B cell (primary cell): ENCODE data around the gene GOLGA8A. TPM values are rescaled to one million over a fixed set of nuclear protein-coding genes. Genes with fewer than 3 reads are reported as not detected.
"Not testable (repeated sequence)": the region's sequence is repeated elsewhere in the genome, so short reads cannot be mapped to it uniquely, and the experiment has no call there.

ENCODE experiments used
- ATAC-seq: fragments of 200-7000 bp; cut with Tn5 transposase; one replicate; pipeline ENCODE4 v1.10.0; 2021; ENCODE audit warnings: low read depth, mild to moderate bottlenecking, moderate number of reproducible peaks, moderate library complexity
- CTCF ChIA-PET: fragments of 350-600 bp; sonication (Branson Sonifier 250); formaldehyde crosslinking; loops from one replicate; lab custom pipeline; 2021; ENCODE audit warnings: antibody characterized with exemption, inconsistent platforms; lab: Charles Lee
- POLR2A ChIA-PET: fragments of 350-600 bp; sonication (Branson Sonifier 250); formaldehyde crosslinking; loops from one replicate; lab custom pipeline; 2021; ENCODE audit warnings: antibody characterized with exemption; lab: Charles Lee
- DNase-seq: peaks from one replicate; pipeline ENCODE4 v3.0.0; 2013
- H2AFZ ChIP-seq: 2 replicates; pipeline ENCODE4 v1.6.1; 2012; ENCODE audit warnings: mild to moderate bottlenecking, low read depth, low read length; ENCODE audit not compliant: insufficient read depth, poor library complexity, severe bottlenecking
- H3K27ac ChIP-seq, 2 donors: 1 replicate in 1 of 2; 2 replicates in 1 of 2; pipeline ENCODE4 v1.5.1; 2012 to 2013; ENCODE audit warnings: low read length in 2 of 2, mild to moderate bottlenecking in 2 of 2, moderate library complexity in 1 of 2
- H3K27me3 ChIP-seq, 4 experiments: fragments of 200-600 bp in 1 of 4; sonication (generic) in 1 of 4; replicated peaks in 1 of 4; 1 replicate in 2 of 4; 2 replicates in 2 of 4; pipeline versions ENCODE4 v1.6.1 to v1.7.0; 2013 to 2016; ENCODE audit warnings: low read length in 3 of 4, mild to moderate bottlenecking in 2 of 4, mixed read lengths in 1 of 4, moderate library complexity in 1 of 4; ENCODE audit not compliant: insufficient read depth in 4 of 4, control insufficient read depth in 3 of 4; ENCODE audit errors: control extremely low read depth in 1 of 4
- H3K36me3 ChIP-seq, 2 experiments: replicated peaks in 1 of 2; 1 replicate in 1 of 2; 2 replicates in 1 of 2; pipeline versions ENCODE4 v1.6.1 to v1.7.1; 2013; ENCODE audit warnings: low read length in 1 of 2; ENCODE audit not compliant: insufficient read depth in 2 of 2, control insufficient read depth in 1 of 2; ENCODE audit errors: control extremely low read depth in 1 of 2, extremely low read depth in 1 of 2
- H3K4me1 ChIP-seq, 2 donors: fragments of 200-600 bp in 1 of 2; sonication (generic) in 1 of 2; 1 replicate in 1 of 2; 2 replicates in 1 of 2; pipeline versions ENCODE4 v1.5.1 to v1.6.1; 2013 to 2017; ENCODE audit warnings: low read length in 2 of 2; ENCODE audit not compliant: control insufficient read depth in 2 of 2, insufficient read depth in 2 of 2
- H3K4me2 ChIP-seq: replicated peaks from 2 replicates; pipeline ENCODE3; 2012; ENCODE audit warnings: mild to moderate bottlenecking, low read depth, low read length; ENCODE audit not compliant: poor library complexity, severe bottlenecking
- H3K4me3 ChIP-seq, 5 experiments: fragments of 200-600 bp in 1 of 5; sonication (generic) in 1 of 5; 1 replicate in 3 of 5; 2 replicates in 2 of 5; pipeline versions ENCODE4 v1.5.1 to v1.7.0; 2011 to 2016; ENCODE audit warnings: low read length in 4 of 5, mild to moderate bottlenecking in 4 of 5, low read depth in 2 of 5, control low read depth in 1 of 5, moderate library complexity in 1 of 5; ENCODE audit not compliant: insufficient read depth in 1 of 5; ENCODE audit errors: control extremely low read depth in 1 of 5, extremely low read depth in 1 of 5
- H3K79me2 ChIP-seq: fragments of 200-600 bp; sonication (generic); one replicate; pipeline ENCODE4 v1.6.0; 2016; ENCODE audit warnings: low read length; ENCODE audit not compliant: control insufficient read depth, insufficient read depth
- H3K9ac ChIP-seq: fragments of 200-600 bp; sonication (generic); 2 replicates; pipeline ENCODE4 v1.6.1; 2017; ENCODE audit warnings: mild to moderate bottlenecking, low read length, moderate library complexity
- H3K9me3 ChIP-seq, 3 donors: one replicate each; pipeline versions ENCODE4 v1.6.1 to v1.7.1; 2013; ENCODE audit warnings: low read length in 2 of 3; ENCODE audit not compliant: control insufficient read depth in 2 of 3, insufficient read depth in 1 of 3; ENCODE audit errors: control extremely low read depth in 1 of 3
- H4K20me1 ChIP-seq: 2 replicates; pipeline ENCODE4 v1.6.0; 2012; ENCODE audit warnings: mild to moderate bottlenecking, low read length; ENCODE audit not compliant: insufficient read depth, control insufficient read depth, poor library complexity, severe bottlenecking
- H3K27ac Mint-ChIP-seq: one replicate; pipeline ENCODE4 v1.8.0; 2021; ENCODE audit warnings: mixed read lengths
- H3K27me3 Mint-ChIP-seq: one replicate; pipeline ENCODE4 v1.8.0; 2021; ENCODE audit warnings: mixed read lengths
- H3K4me1 Mint-ChIP-seq: one replicate; pipeline ENCODE4 v1.8.0; 2021; ENCODE audit warnings: mixed read lengths
- H3K4me3 Mint-ChIP-seq: one replicate; pipeline ENCODE4 v1.8.0; 2021; ENCODE audit warnings: mixed read lengths
- H3K9me3 Mint-ChIP-seq: one replicate; pipeline ENCODE4 v1.8.0; 2022; ENCODE audit warnings: mixed read lengths; ENCODE audit not compliant: insufficient read depth
- CTCF ChIP-seq: fragments of 200-600 bp; IDR thresholded peaks from one replicate; pipeline ENCODE4 v1.8.0; 2022; ENCODE audit warnings: antibody characterized with exemption, mild to moderate bottlenecking
- EZH2 ChIP-seq: IDR thresholded peaks from 2 replicates; pipeline ENCODE4 v1.6.1; 2012; ENCODE audit warnings: borderline replicate concordance, low read depth, mild to moderate bottlenecking, moderate library complexity, low read length; ENCODE audit not compliant: insufficient read depth, poor library complexity, severe bottlenecking
- WGBS: methylation state at CpG from one replicate; pipeline ENCODE4 v1.1.5; 2013; ENCODE audit warnings: missing lambda C conversion rate; ENCODE audit not compliant: insufficient coverage; 5-methylcytosine and 5-hydroxymethylcytosine counted together
- intact Hi-C: fragments of 100-400 bp; cut with micrococcal nuclease; formaldehyde crosslinking; loops from one replicate; pipeline ENCODE4 v1.10.0; 2022
- polyA plus RNA-seq: library from polyadenylated mRNA; depleted of rRNA; stranded (reverse); fragments of >200 nt; gene quantifications from 2 replicates; pipeline ENCODE4 v1.2.3, GENCODE V29; 2012
- total RNA-seq, 2 donors: library from RNA; stranded (reverse); fragments of 120-200 nt in 1 of 2; gene quantifications; 1 replicate in 1 of 2; 2 replicates in 1 of 2; pipeline versions ENCODE4 v1.2.3 to v1.2.4, GENCODE V29; 2013 to 2022

GOLGA8A gene
- total and polyA plus RNA-seq, 2 donors (not counting 1 experiment from before 2014, with no cell fraction given), result 114 to 248 TPM

GRCh38 chr15:34434627-34435305 lies 2.8 kb downstream of the GOLGA8A start:
- ATAC-seq (no peak), DNase-seq (no peak)
- Histone ChIP-seq H3K4me1 (peaks cover 5 to 6% of the 10 kb centered on the region in 2 donors), H3K9ac (no peak overlapping the region), H3K4me3 (no peak overlapping the region), H2AFZ (no peak overlapping the region), H3K4me2 (no peak overlapping the region), H3K79me2 (no peaks in the 10 kb centered on the region), H3K9me3 (no peaks in the 10 kb centered on the region), H3K27ac (no peak overlapping the region), H3K36me3 (no peaks in the 10 kb centered on the region), H4K20me1 (no peaks in the 10 kb centered on the region), H3K27me3 (no peaks in the 10 kb centered on the region)
- no peaks in the 10 kb centered on the region for H3K9me3 Mint-ChIP-seq
- ChIA-PET CTCF (interaction anchor here (0.6 kb wide), 1 partner anchor 116 kb away, joined by 3 read pairs; no protein-coding TSS in a partner anchor), POLR2A (no interaction called here)
- no peak overlapping the region for H3K27ac Mint-ChIP-seq
- 92% methylated on average over 18 of the region's 20 CpGs for WGBS
- no peak overlapping the region for H3K4me3 Mint-ChIP-seq
- peaks cover 7% of the 10 kb centered on the region for H3K4me1 Mint-ChIP-seq
- H3K27me3 Mint-ChIP-seq, result no peaks in the 10 kb centered on the region
- TF ChIP-seq EZH2 (no peak), CTCF (no peak)
- intact Hi-C loops, result loop anchor here (5.0 kb wide), 1 partner anchor 553 kb away; the partner anchor contains the start of gene ZNF770

GRCh38 chr15:34433956-34434626 lies 3.5 kb downstream of the GOLGA8A start:
- H3K36me3 ChIP-seq, H4K20me1 ChIP-seq, H3K79me2 ChIP-seq, CTCF ChIA-PET, H3K4me3 ChIP-seq, H3K4me1 Mint-ChIP-seq, H3K4me3 Mint-ChIP-seq, ATAC-seq, H3K27me3 Mint-ChIP-seq, H3K9me3 Mint-ChIP-seq, H3K4me2 ChIP-seq, POLR2A ChIA-PET, H3K27ac Mint-ChIP-seq, H3K4me1 ChIP-seq, H2AFZ ChIP-seq, H3K27ac ChIP-seq, intact Hi-C loops, H3K9ac ChIP-seq, H3K9me3 ChIP-seq, DNase-seq, H3K27me3 ChIP-seq: not testable (repeated sequence)
- WGBS, result 86% methylated on average over 6 of the region's 11 CpGs

GRCh38 chr15:34430642-34431041 lies 7.0 kb downstream of the GOLGA8A start:
- H3K27ac Mint-ChIP-seq, DNase-seq, ATAC-seq, H3K4me1 Mint-ChIP-seq, POLR2A ChIA-PET, H3K36me3 ChIP-seq, H3K27me3 Mint-ChIP-seq, H2AFZ ChIP-seq, H3K79me2 ChIP-seq, H3K9me3 Mint-ChIP-seq, H3K4me2 ChIP-seq, H3K27ac ChIP-seq, intact Hi-C loops, H3K27me3 ChIP-seq, CTCF ChIA-PET, H4K20me1 ChIP-seq, H3K4me1 ChIP-seq, H3K9ac ChIP-seq, H3K4me3 Mint-ChIP-seq, H3K4me3 ChIP-seq, H3K9me3 ChIP-seq: not testable (repeated sequence)
- WGBS, result 96% methylated on average over 4 of the region's 8 CpGs
